PC-9 (cell line): Measurements from ENCODE around the gene BDH1.

Source experiments
- EZH2 ChIP-seq: fragments of 200-600 bp; sonication (generic); IDR thresholded peaks from 2 replicates; pipeline ENCODE4 v1.8.0; 2017; ENCODE audit warnings: antibody characterized with exemption, low read depth
- TF ChIP-seq, protein P1 (sequence below): fragments of 200-600 bp; sonication (generic); conservative IDR thresholded peaks from 2 replicates; pipeline ENCODE4 v1.6.1; 2017; ENCODE audit warnings: mixed run types, antibody characterized with exemption, mild to moderate bottlenecking, moderate library complexity

DNA sequence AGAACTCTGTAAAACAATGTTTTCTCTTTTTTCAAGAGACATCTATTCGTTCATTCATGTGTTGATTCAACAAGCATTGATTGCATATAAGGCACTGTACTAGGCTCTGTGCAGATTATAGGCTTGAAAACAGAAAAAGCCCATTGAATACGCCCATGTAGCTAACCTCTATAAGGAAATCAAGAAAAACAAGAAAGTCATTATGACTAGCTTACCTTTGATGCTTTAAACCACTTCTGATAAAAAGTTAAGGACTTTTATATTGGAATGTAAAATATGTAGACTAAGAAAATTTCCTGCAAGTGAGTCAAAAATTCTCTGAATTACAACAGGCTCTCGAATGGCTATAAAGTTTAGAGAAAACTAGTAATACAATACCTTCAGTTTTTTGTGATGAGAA is 92.5 kb downstream of the BDH1 start:
- TF ChIP-seq EZH2 = no peak
- TF ChIP-seq, protein P1, sequence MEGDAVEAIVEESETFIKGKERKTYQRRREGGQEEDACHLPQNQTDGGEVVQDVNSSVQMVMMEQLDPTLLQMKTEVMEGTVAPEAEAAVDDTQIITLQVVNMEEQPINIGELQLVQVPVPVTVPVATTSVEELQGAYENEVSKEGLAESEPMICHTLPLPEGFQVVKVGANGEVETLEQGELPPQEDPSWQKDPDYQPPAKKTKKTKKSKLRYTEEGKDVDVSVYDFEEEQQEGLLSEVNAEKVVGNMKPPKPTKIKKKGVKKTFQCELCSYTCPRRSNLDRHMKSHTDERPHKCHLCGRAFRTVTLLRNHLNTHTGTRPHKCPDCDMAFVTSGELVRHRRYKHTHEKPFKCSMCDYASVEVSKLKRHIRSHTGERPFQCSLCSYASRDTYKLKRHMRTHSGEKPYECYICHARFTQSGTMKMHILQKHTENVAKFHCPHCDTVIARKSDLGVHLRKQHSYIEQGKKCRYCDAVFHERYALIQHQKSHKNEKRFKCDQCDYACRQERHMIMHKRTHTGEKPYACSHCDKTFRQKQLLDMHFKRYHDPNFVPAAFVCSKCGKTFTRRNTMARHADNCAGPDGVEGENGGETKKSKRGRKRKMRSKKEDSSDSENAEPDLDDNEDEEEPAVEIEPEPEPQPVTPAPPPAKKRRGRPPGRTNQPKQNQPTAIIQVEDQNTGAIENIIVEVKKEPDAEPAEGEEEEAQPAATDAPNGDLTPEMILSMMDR = no peak
